GM12878 (cell line): ENCODE measurements around the gene CCDC3. TPM values are rescaled to one million over a fixed set of nuclear protein-coding genes. Genes with fewer than 3 reads are reported as not detected.

ENCODE experiments used
- ATAC-seq: fragments of 200-7000 bp; cut with Tn5 transposase; 3 replicates; pipeline ENCODE4 v1.9.1; 2020; ENCODE audit warnings: mild to moderate bottlenecking, moderate library complexity
- BruUV-seq: library from RNA; stranded (reverse); fragments of 400-500 nt; replicated peaks from 2 replicates; lab custom pipeline; 2021; lab: Mats Ljungman, UMichigan
- CTCF ChIA-PET: fragments of 300-600 bp; sonication (Branson Sonifier 250); formaldehyde crosslinking; extraction: SDS; loops from one replicate; lab custom pipeline; 2021; ENCODE audit warnings: inconsistent platforms; lab: Yijun Ruan, JAX
- POLR2A ChIA-PET: fragments of 350-600 bp; formaldehyde crosslinking; extraction: SDS; loops from one replicate; lab custom pipeline; 2021; ENCODE audit warnings: inconsistent platforms; lab: Charles Lee
- RAD21 ChIA-PET: fragments of 300-600 bp; sonication (Branson Sonifier 250); formaldehyde crosslinking; loops from one replicate; lab custom pipeline; 2023; ENCODE audit warnings: antibody characterized with exemption; ENCODE audit not compliant: unreplicated experiment; lab: Charles Lee
- SMC1A ChIA-PET: fragments of 300-600 bp; sonication (Branson Sonifier 250); formaldehyde crosslinking; loops from one replicate; lab custom pipeline; 2023; ENCODE audit not compliant: unreplicated experiment, uncharacterized antibody; lab: Charles Lee
- DNase-seq: peaks from one replicate; pipeline ENCODE4 v3.0.0-alpha.2; 2011; ENCODE audit warnings: low read depth, low spot score
- FAIRE-seq: peaks from 3 replicates; lab custom pipeline; 2011; peaks lifted over from hg19 to GRCh38; lab: Jason Lieb, UNC
- H2AFZ ChIP-seq: 2 replicates; pipeline ENCODE4 v1.6.0; 2011; ENCODE audit warnings: low read depth, low read length, control low read depth; ENCODE audit not compliant: control insufficient read depth
- H3K27ac ChIP-seq: 2 replicates; pipeline ENCODE4 v1.5.1; 2011; ENCODE audit warnings: control low read depth; ENCODE audit not compliant: control insufficient read depth, insufficient read depth
- H3K27me3 ChIP-seq, 2 experiments: replicated peaks in 1 of 2; 2 replicates each; pipeline versions ENCODE4 v1.6.0 to v1.6.1; 2011; ENCODE audit warnings: low read length in 1 of 2; ENCODE audit not compliant: control insufficient read depth in 2 of 2, insufficient read depth in 2 of 2
- H3K36me3 ChIP-seq, 2 experiments: 2 replicates each; pipeline ENCODE4 v1.5.1; 2011; ENCODE audit warnings: low read length in 1 of 2; ENCODE audit not compliant: control insufficient read depth in 2 of 2, insufficient read depth in 2 of 2
- H3K4me1 ChIP-seq: 2 replicates; pipeline ENCODE4 v1.6.1; 2011; ENCODE audit warnings: mild to moderate bottlenecking, low read length, moderate library complexity, mixed read lengths; ENCODE audit not compliant: control insufficient read depth, insufficient read depth
- H3K4me2 ChIP-seq: 2 replicates; pipeline ENCODE4 v1.6.0; 2011; ENCODE audit warnings: control low read depth; ENCODE audit not compliant: control insufficient read depth, insufficient read depth
- H3K4me3 ChIP-seq: fragments of 200-600 bp; sonication (generic); 2 replicates; pipeline ENCODE4 v1.5.1; 2016
- H3K79me2 ChIP-seq: 2 replicates; pipeline ENCODE4 v1.6.0; 2011; ENCODE audit warnings: low read length; ENCODE audit not compliant: control insufficient read depth, insufficient read depth
- H3K9ac ChIP-seq: 2 replicates; pipeline ENCODE4 v1.8.0; 2011; ENCODE audit warnings: low read length, control low read depth, mixed read lengths; ENCODE audit not compliant: control insufficient read depth, insufficient read depth
- H3K9me3 ChIP-seq: replicated peaks from 3 replicates; pipeline ENCODE4 v1.5.1; 2011; ENCODE audit warnings: mild to moderate bottlenecking, low read length; ENCODE audit not compliant: control insufficient read depth, insufficient read depth
- H4K20me1 ChIP-seq: 2 replicates; pipeline ENCODE4 v1.6.0; 2011; ENCODE audit not compliant: control insufficient read depth, insufficient read depth
- BRCA1 ChIP-seq: IDR thresholded peaks from 2 replicates; pipeline ENCODE4 v1.6.1; 2011; ENCODE audit warnings: low read depth, low read length, improper control_type of control experiment
- IKZF1 ChIP-seq: fragments of 450-650 bp; conservative IDR thresholded peaks from 2 replicates; pipeline ENCODE4 v1.6.1; 2017; ENCODE audit warnings: antibody characterized with exemption, mild to moderate bottlenecking
- MEF2A ChIP-seq: IDR thresholded peaks from 2 replicates; pipeline ENCODE4 v1.6.1; 2011; ENCODE audit warnings: low read depth, mild to moderate bottlenecking, low read length, moderate library complexity; ENCODE audit not compliant: insufficient read depth
- MEF2B ChIP-seq: fragments of 450-650 bp; IDR thresholded peaks from 2 replicates; pipeline ENCODE4 v1.6.1; 2018; ENCODE audit warnings: mild to moderate bottlenecking, moderate library complexity; ENCODE audit not compliant: partially characterized antibody, poor library complexity, severe bottlenecking
- MYB ChIP-seq: fragments of 150-350 bp; IDR thresholded peaks from 2 replicates; pipeline ENCODE4 v1.6.1; 2014; ENCODE audit warnings: mild to moderate bottlenecking, low read depth, low read length, borderline replicate concordance
- MYC ChIP-seq: IDR thresholded peaks from 2 replicates; pipeline ENCODE4 v1.6.1; 2011; ENCODE audit warnings: mild to moderate bottlenecking, low read length, moderate library complexity, inconsistent platforms; ENCODE audit not compliant: insufficient read depth, insufficient replicate concordance, insufficient read length, severe bottlenecking
- RELA ChIP-seq: fragments of 450-650 bp; IDR thresholded peaks from 2 replicates; pipeline ENCODE4 v1.8.0; 2014; ENCODE audit warnings: borderline replicate concordance; ENCODE audit not compliant: partially characterized antibody
- TCF12 ChIP-seq: IDR thresholded peaks from 2 replicates; pipeline ENCODE4 v1.6.1; 2011; ENCODE audit warnings: low read depth, mild to moderate bottlenecking, low read length
- WGBS: methylation state at CpG from one replicate; pipeline ENCODE4 v1.1.6; 2016; ENCODE audit warnings: low lambda C conversion rate; ENCODE audit not compliant: insufficient replicate concordance, insufficient coverage; ENCODE audit errors: missing lambda C conversion rate; 5-methylcytosine and 5-hydroxymethylcytosine counted together
- in situ Hi-C: fragments of 300-500 bp; cut with MboI; formaldehyde crosslinking; loops from 9 replicates; pipeline ENCODE4 v1.14.3; 2018; ENCODE audit warnings: mixed read lengths
- intact Hi-C: fragments of 100-400 bp; cut with micrococcal nuclease; formaldehyde crosslinking; loops from one replicate; pipeline ENCODE4 v1.14.2; 2022; ENCODE audit not compliant: unreplicated experiment
- polyA plus RNA-seq, 11 experiments: library from polyadenylated mRNA; depleted of rRNA in 4 of 11; unstranded in 6 of 11; stranded (reverse) in 5 of 11; fragments of >200 nt; fragmentation: Nextera tagmentation in 4 of 11; fragmentation: Illumina TruSeq in 1 of 11; extraction: Ambion mirVana in 4 of 11; extraction: Trizol in 1 of 11; gene quantifications; 1 replicate in 1 of 11; 2 replicates in 10 of 11; pipeline versions ENCODE4 v1.2.1 to v1.2.3, GENCODE V29; 2011 to 2016; ENCODE audit warnings: inconsistent platforms in 2 of 11, missing spikeins in 2 of 11, low read depth in 1 of 11
- total RNA-seq, 4 experiments: library from RNA; depleted of rRNA in 3 of 4; stranded (reverse); fragments of >200 nt in 3 of 4; fragmentation: Illumina TruSeq in 1 of 4; extraction: Trizol in 1 of 4; gene quantifications; 2 replicates each; pipeline versions ENCODE4 v1.2.1 to v1.2.3, GENCODE V29; 2013 to 2021
- TF ChIP-seq, protein P1 (sequence below): fragments of 450-650 bp; IDR thresholded peaks from 2 replicates; pipeline ENCODE4 v1.6.1; 2017; ENCODE audit warnings: mild to moderate bottlenecking

Gene CCDC3
- total and polyA plus RNA-seq, 10 of the 15 experiments (the other 5 are each of a cell fraction or from before 2014, with no cell fraction given), result 0.08 TPM; not detected in 9

GRCh38 chr10:12849319-12850181 lies 152.0 kb downstream of the CCDC3 start (continued):
- TF ChIP-seq, protein P1, sequence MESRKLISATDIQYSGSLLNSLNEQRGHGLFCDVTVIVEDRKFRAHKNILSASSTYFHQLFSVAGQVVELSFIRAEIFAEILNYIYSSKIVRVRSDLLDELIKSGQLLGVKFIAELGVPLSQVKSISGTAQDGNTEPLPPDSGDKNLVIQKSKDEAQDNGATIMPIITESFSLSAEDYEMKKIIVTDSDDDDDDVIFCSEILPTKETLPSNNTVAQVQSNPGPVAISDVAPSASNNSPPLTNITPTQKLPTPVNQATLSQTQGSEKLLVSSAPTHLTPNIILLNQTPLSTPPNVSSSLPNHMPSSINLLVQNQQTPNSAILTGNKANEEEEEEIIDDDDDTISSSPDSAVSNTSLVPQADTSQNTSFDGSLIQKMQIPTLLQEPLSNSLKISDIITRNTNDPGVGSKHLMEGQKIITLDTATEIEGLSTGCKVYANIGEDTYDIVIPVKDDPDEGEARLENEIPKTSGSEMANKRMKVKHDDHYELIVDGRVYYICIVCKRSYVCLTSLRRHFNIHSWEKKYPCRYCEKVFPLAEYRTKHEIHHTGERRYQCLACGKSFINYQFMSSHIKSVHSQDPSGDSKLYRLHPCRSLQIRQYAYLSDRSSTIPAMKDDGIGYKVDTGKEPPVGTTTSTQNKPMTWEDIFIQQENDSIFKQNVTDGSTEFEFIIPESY, result no peak
- TF ChIP-seq MYB, result no peak
- no peak for TF ChIP-seq IKZF1
- TF ChIP-seq RELA, result no peak
- TF ChIP-seq MYC, result no peak
- TF ChIP-seq, all 136 proteins: peak for 0

DNA sequence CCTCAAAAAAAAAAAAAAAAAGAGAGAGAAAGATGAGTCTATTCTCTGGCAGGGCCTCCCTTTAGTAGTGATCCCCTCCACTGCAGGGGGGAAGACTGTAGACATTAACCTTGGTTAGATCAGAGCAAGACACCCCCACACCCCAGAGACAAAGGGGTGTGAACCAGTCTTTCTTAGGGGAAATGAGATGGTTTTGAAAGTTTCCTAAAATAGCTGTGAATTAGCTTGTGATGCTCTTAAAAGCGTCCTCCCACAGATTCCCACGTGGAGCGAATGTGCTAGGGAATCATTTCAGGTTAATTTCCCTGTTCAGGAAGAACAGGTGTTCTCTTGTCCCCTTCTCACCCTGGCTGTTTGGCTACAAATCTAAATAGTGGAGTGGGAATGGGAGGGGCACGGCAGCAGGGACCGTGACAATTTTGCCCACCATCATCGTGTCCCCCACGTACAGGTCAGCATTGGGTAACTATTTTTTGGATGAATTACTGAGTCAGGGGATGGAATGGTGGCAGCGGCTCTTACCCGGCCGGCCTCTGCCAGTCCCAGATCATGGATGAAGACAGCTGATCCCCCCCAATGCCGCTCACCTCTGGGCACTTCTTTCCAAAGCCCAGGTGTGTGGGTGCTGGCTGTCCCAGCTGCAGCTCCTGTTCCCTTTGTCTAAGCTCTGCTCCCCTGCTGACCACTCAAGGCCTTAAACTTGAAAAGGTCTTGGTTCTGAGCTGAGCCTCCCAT lies 152.9 kb downstream of the CCDC3 start:
- no peak for ATAC-seq
- ChIA-PET POLR2A (no interaction called here), CTCF (interaction anchor here (1.5 to 2.0 kb wide), 4 partner anchors 9 to 66 kb away, joined by 4 to 8 read pairs (median 5); no protein-coding TSS in a partner anchor), SMC1A (interaction anchor here (0.9 kb wide), 1 partner anchor 53 kb away, joined by 3 read pairs; no protein-coding TSS in a partner anchor), RAD21 (interaction anchor here (0.6 kb wide), 1 partner anchor 584 kb away, joined by 3 read pairs; no protein-coding TSS in a partner anchor)
- DNase-seq, result no peak
- in situ Hi-C loops, result no loop called here
- H3K4me1 ChIP-seq, result no peaks in the 10 kb centered on the region
- H3K4me3 ChIP-seq, result no peak overlapping the region
- WGBS, result 50% methylated on average over 11 of the region's 11 CpGs
- H3K9ac ChIP-seq, result no peak overlapping the region
- no peak overlapping the region for H3K27ac ChIP-seq
- H3K9me3 ChIP-seq, result no peaks in the 10 kb centered on the region
- no TSS peak for BruUV-seq
- TF ChIP-seq MEF2A, result 0 out of 2 replicates have a peak, but pooled peaks have one; percentile 9
- TF ChIP-seq, protein P1, result no peak
- TF ChIP-seq MEF2B, result peak; percentile 28
- TF ChIP-seq TCF12, result no peak
- TF ChIP-seq BRCA1, result no peak
- no peaks in the 10 kb centered on the region for H4K20me1 ChIP-seq
- no peak for FAIRE-seq
- no peaks in the 10 kb centered on the region for H3K36me3 ChIP-seq
- no peaks in the 10 kb centered on the region for H3K79me2 ChIP-seq
- no peak overlapping the region for H2AFZ ChIP-seq
- H3K27me3 ChIP-seq, result no peaks in the 10 kb centered on the region
- H3K4me2 ChIP-seq, result no peak overlapping the region
- intact Hi-C loops, result loop anchor here (5.0 kb wide), 1 partner anchor 596 kb away; no protein-coding TSS in a partner anchor
